IMR-90 (cell line): ENCODE data around the gene SCTR. TPM values are rescaled to one million over a fixed set of nuclear protein-coding genes. Genes with fewer than 3 reads are reported as not detected.

Experiments used
- ATAC-seq: fragments of 200-7000 bp; cut with Tn5 transposase; 2 replicates; pipeline ENCODE4 v1.9.1; 2020; ENCODE audit warnings: low read depth, mild to moderate bottlenecking, moderate library complexity
- BruUV-seq: library from RNA; stranded (reverse); fragments of 400-500 nt; replicated peaks from 2 replicates; lab custom pipeline; 2021; lab: Mats Ljungman, UMichigan
- CTCF ChIA-PET: fragments of 300-600 bp; formaldehyde crosslinking; extraction: SDS; loops from one replicate; lab custom pipeline; 2021; ENCODE audit warnings: antibody characterized with exemption; lab: Yijun Ruan, JAX
- POLR2A ChIA-PET: fragments of 300-600 bp; sonication (Branson Sonifier 250); formaldehyde crosslinking; loops from one replicate; lab custom pipeline; 2022; ENCODE audit warnings: antibody characterized with exemption; ENCODE audit not compliant: unreplicated experiment; lab: Charles Lee
- DNase-seq: peaks from one replicate; pipeline ENCODE4 v3.0.0; 2013
- H2AFZ ChIP-seq: replicated peaks from 2 replicates; pipeline ENCODE3; 2013; ENCODE audit warnings: low read length, mild to moderate bottlenecking; ENCODE audit not compliant: poor library complexity
- H2AK5ac ChIP-seq: 2 replicates; pipeline ENCODE4 v1.6.1; 2013; ENCODE audit warnings: low read depth, low read length, inconsistent platforms
- H2AK9ac ChIP-seq: replicated peaks from 2 replicates; pipeline ENCODE3; 2013; ENCODE audit warnings: mild to moderate bottlenecking, low read depth, low read length, moderate library complexity; ENCODE audit not compliant: poor library complexity
- H2BK120ac ChIP-seq: 2 replicates; pipeline ENCODE4 v1.6.1; 2013; ENCODE audit warnings: low read depth, low read length, inconsistent platforms
- H2BK15ac ChIP-seq: 3 replicates; pipeline ENCODE4 v1.6.1; 2013; ENCODE audit warnings: low read depth, low read length, inconsistent platforms
- H2BK20ac ChIP-seq: 2 replicates; pipeline ENCODE4 v1.6.1; 2013; ENCODE audit warnings: low read depth, mild to moderate bottlenecking, inconsistent platforms, low read length, moderate library complexity
- H2BK5ac ChIP-seq: 2 replicates; pipeline ENCODE4 v1.6.1; 2013; ENCODE audit warnings: mild to moderate bottlenecking, low read depth, low read length, inconsistent platforms; ENCODE audit not compliant: poor library complexity, severe bottlenecking
- H3K14ac ChIP-seq: replicated peaks from 2 replicates; pipeline ENCODE4 v1.6.1; 2013; ENCODE audit warnings: low read depth, low read length, inconsistent platforms
- H3K18ac ChIP-seq: 2 replicates; pipeline ENCODE4 v1.6.1; 2013; ENCODE audit warnings: low read depth, low read length, control low read depth
- H3K23ac ChIP-seq: 2 replicates; pipeline ENCODE4 v1.6.1; 2013; ENCODE audit warnings: low read depth, low read length, inconsistent platforms
- H3K27ac ChIP-seq: 2 replicates; pipeline ENCODE4 v1.5.1; 2013; ENCODE audit warnings: mild to moderate bottlenecking, control low read depth, low read length; ENCODE audit not compliant: insufficient read depth
- H3K27me3 ChIP-seq: 2 replicates; pipeline ENCODE4 v1.6.1; 2013; ENCODE audit warnings: low read length; ENCODE audit not compliant: control insufficient read depth, insufficient read depth
- H3K36me3 ChIP-seq: 2 replicates; pipeline ENCODE4 v1.6.1; 2013; ENCODE audit warnings: low read length, mixed read lengths; ENCODE audit not compliant: control insufficient read depth, insufficient read depth
- H3K4ac ChIP-seq: 2 replicates; pipeline ENCODE4 v1.6.1; 2013; ENCODE audit warnings: low read depth, low read length, inconsistent platforms
- H3K4me1 ChIP-seq: 2 replicates; pipeline ENCODE4 v1.6.1; 2013; ENCODE audit warnings: low read length, mixed read lengths; ENCODE audit not compliant: control insufficient read depth, insufficient read depth
- H3K4me2 ChIP-seq: 2 replicates; pipeline ENCODE4 v1.6.1; 2013; ENCODE audit warnings: low read depth, mild to moderate bottlenecking, control low read depth, low read length, moderate library complexity
- H3K4me3 ChIP-seq: 2 replicates; pipeline ENCODE4 v1.5.1; 2013; ENCODE audit warnings: low read depth, mild to moderate bottlenecking, control low read depth, low read length, moderate library complexity; ENCODE audit not compliant: insufficient read depth
- H3K56ac ChIP-seq: 2 replicates; pipeline ENCODE4 v1.6.1; 2013; ENCODE audit warnings: low read length, inconsistent platforms; ENCODE audit not compliant: insufficient read depth; ENCODE audit errors: extremely low read depth
- H3K79me1 ChIP-seq, 2 experiments: 2 replicates each; pipeline ENCODE4 v1.6.1; 2013; ENCODE audit warnings: low read length in 2 of 2, inconsistent platforms in 1 of 2, low read depth in 1 of 2
- H3K9ac ChIP-seq: 2 replicates; pipeline ENCODE4 v1.6.1; 2013; ENCODE audit warnings: low read depth, low read length, control low read depth
- H3K9me1 ChIP-seq: 2 replicates; pipeline ENCODE4 v1.6.1; 2013; ENCODE audit warnings: low read length, inconsistent platforms; ENCODE audit not compliant: insufficient read depth
- H3K9me3 ChIP-seq: 2 replicates; pipeline ENCODE4 v1.6.1; 2013; ENCODE audit warnings: low read length; ENCODE audit not compliant: control insufficient read depth, insufficient read depth
- H4K20me1 ChIP-seq: 2 replicates; pipeline ENCODE4 v1.6.1; 2013; ENCODE audit warnings: low read length, inconsistent platforms; ENCODE audit not compliant: insufficient read depth
- H4K5ac ChIP-seq: 2 replicates; pipeline ENCODE4 v1.6.1; 2013; ENCODE audit warnings: mild to moderate bottlenecking, low read depth, low read length, control low read depth
- H4K8ac ChIP-seq, 2 experiments: 2 replicates each; pipeline ENCODE4 v1.6.1; 2013; ENCODE audit warnings: low read depth in 2 of 2, low read length in 2 of 2, control low read depth in 1 of 2, inconsistent platforms in 1 of 2
- H4K91ac ChIP-seq: 2 replicates; pipeline ENCODE4 v1.6.1; 2013; ENCODE audit warnings: low read depth, low read length, inconsistent platforms; ENCODE audit not compliant: insufficient read depth
- BHLHE40 ChIP-seq: fragments of 150-350 bp; IDR thresholded peaks from 2 replicates; pipeline ENCODE4 v1.6.1; 2016; ENCODE audit warnings: mild to moderate bottlenecking, low read depth, low read length
- CEBPB ChIP-seq: IDR thresholded peaks from 2 replicates; pipeline ENCODE4 v1.6.1; 2012; ENCODE audit warnings: low read depth, low read length, improper control_type of control experiment
- CHD1 ChIP-seq: IDR thresholded peaks from 2 replicates; pipeline ENCODE4 v1.6.1; 2012; ENCODE audit warnings: low read depth, low read length, improper control_type of control experiment
- CTCF ChIP-seq: conservative IDR thresholded peaks from 2 replicates; pipeline ENCODE4 v1.5.1; 2012; ENCODE audit warnings: mild to moderate bottlenecking, low read depth, low read length, improper control_type of control experiment
- ELK1 ChIP-seq: fragments of 150-350 bp; IDR thresholded peaks from 2 replicates; pipeline ENCODE4 v1.6.1; 2016; ENCODE audit warnings: low read depth, mild to moderate bottlenecking, low read length, moderate library complexity, borderline replicate concordance
- MAZ ChIP-seq: IDR thresholded peaks from 2 replicates; pipeline ENCODE4 v1.6.1; 2012; ENCODE audit warnings: low read depth, mild to moderate bottlenecking, low read length, improper control_type of control experiment, moderate library complexity, borderline replicate concordance
- NFE2L2 ChIP-seq: fragments of 150-350 bp; IDR thresholded peaks from 2 replicates; pipeline ENCODE4 v1.6.1; 2016; ENCODE audit warnings: low read depth, mild to moderate bottlenecking, low read length
- POLR2A ChIP-seq: IDR thresholded peaks from 2 replicates; pipeline ENCODE4 v1.6.1; 2012; ENCODE audit warnings: mild to moderate bottlenecking, low read depth, low read length
- RAD21 ChIP-seq: IDR thresholded peaks from 2 replicates; pipeline ENCODE4 v1.6.1; 2012; ENCODE audit warnings: low read length, improper control_type of control experiment
- SMC3 ChIP-seq: fragments of 150-350 bp; IDR thresholded peaks from 2 replicates; pipeline ENCODE4 v1.6.1; 2016; ENCODE audit warnings: low read depth, mild to moderate bottlenecking, antibody characterized with exemption, low read length, moderate library complexity
- dilution Hi-C: fragments of 300-500 bp; cut with HindIII; formaldehyde crosslinking; loops from one replicate; pipeline ENCODE4 v1.14.3; 2018; ENCODE audit warnings: low sequenced_read_pairs; ENCODE audit not compliant: unreplicated experiment
- in situ Hi-C: fragments of 300-500 bp; cut with MboI; formaldehyde crosslinking; loops from 3 replicates; pipeline ENCODE4 v1.14.3; 2019; ENCODE audit warnings: low sequenced_read_pairs, inconsistent platforms, mixed read lengths
- intact Hi-C: fragments of 100-400 bp; cut with micrococcal nuclease; formaldehyde crosslinking; loops from 2 replicates; pipeline ENCODE4 v1.10.0; 2022
- polyA plus RNA-seq, 3 experiments: library from polyadenylated mRNA; depleted of rRNA; stranded (reverse); fragments of >200 nt; gene quantifications; 2 replicates each; pipeline ENCODE4 v1.2.3, GENCODE V29; 2012; ENCODE audit warnings: low replicate concordance in 1 of 3
- total RNA-seq: library from RNA; depleted of rRNA; stranded (reverse); fragments of >200 nt; gene quantifications from 2 replicates; pipeline ENCODE4 v1.2.3, GENCODE V29; 2012

SCTR gene
- total and polyA plus RNA-seq, 2 of the 4 experiments (the other 2 are of a cell fraction) = not detected

- Histone ChIP-seq H2AK5ac (no peak overlapping the region), H4K91ac (no peak overlapping the region), H3K79me1 (no peaks in the 10 kb centered on the region), H3K14ac (no peak overlapping the region), H3K27ac (no peak overlapping the region), H2AK9ac (no peak overlapping the region), H2AFZ (no peak overlapping the region), H2BK120ac (no peak overlapping the region), H3K4ac (no peak overlapping the region), H3K9ac (no peak overlapping the region), H3K23ac (no peak overlapping the region), H4K20me1 (no peaks in the 10 kb centered on the region), H3K9me3 (no peaks in the 10 kb centered on the region), H3K4me2 (no peak overlapping the region), H3K18ac (no peak overlapping the region), H3K9me1 (no peaks in the 10 kb centered on the region), H3K36me3 (no peaks in the 10 kb centered on the region), H2BK20ac (no peak overlapping the region), H3K4me3 (no peak overlapping the region), H4K5ac (no peak overlapping the region), H4K8ac (no peak overlapping the region), H2BK5ac (no peak overlapping the region), H2BK15ac (no peak overlapping the region), H3K27me3 (no peaks in the 10 kb centered on the region; the same call in 1 of the 2 replicates), H3K56ac (no peak overlapping the region), H3K4me1 (no peaks in the 10 kb centered on the region)
- CTCF ChIA-PET = no interaction called here
- ATAC-seq = no peak
- POLR2A ChIA-PET = no interaction called here
- TF ChIP-seq NFE2L2 (no peak), MAZ (no peak), CEBPB (no peak), RAD21 (no peak), ELK1 (no peak), CTCF (no peak), BHLHE40 (no peak), POLR2A (no peak), CHD1 (no peak), SMC3 (no peak)
- in situ Hi-C loops (no loop called here), dilution Hi-C loops (no loop called here), intact Hi-C loops (no loop called here)
- BruUV-seq = no TSS peak
- no peak for DNase-seq
Observed at GRCh38 chr2:119567292-119567691, 43.0 kb upstream of the SCTR start.
